HG02840 (cell line): ENCODE results near the gene PPTC7.
"Not testable (repeated sequence)": the region's sequence is repeated elsewhere in the genome, so short reads cannot be mapped to it uniquely, and the experiment has no call there.

Source experiments
- ATAC-seq: cut with Tn5 transposase; IDR thresholded peaks from one replicate; pipeline ENCODE4 v1.9.1; 2021; ENCODE audit warnings: mild to moderate bottlenecking, moderate library complexity, moderate number of reproducible peaks; ENCODE audit not compliant: unreplicated experiment, low FRiP score

Gene PPTC7

DNA sequence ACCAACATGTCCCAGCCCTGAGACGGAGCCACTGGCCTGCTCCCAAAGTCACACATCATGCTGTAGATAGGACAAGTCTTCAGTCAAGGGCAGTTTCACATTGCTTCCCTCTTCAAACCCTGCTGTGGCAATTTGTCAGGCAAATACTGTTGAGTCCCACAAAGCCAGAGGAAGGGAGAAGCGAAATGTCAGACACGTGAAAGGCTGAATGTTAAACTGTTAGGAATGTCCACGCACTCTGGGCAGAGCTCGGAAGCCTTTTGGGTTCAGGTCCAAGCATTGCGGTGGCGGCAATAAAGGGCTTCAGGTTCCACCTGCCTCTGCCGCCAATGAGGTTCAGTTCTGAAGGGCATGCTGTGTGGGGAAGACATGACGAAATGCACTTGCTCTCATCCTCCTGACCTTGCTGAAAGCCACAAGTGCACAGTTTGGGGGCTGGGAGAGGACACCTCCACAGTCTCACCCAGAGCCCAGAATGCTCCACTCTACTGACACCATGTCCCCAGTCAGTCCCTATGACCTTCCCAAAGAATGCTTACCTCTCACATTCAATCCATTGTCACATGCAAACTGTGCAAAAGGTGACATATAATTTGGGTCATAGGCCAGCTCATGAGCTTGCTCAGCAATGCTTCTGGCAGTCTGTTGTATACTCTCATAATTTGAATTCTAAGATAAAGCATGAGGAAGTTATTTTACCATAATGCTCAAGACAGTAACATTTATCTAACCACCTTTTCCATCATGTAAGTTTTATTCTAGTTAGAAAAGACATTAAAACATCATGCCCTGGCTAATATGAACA, 45.3 kb downstream of the PPTC7 start:
- no peak for ATAC-seq

DNA sequence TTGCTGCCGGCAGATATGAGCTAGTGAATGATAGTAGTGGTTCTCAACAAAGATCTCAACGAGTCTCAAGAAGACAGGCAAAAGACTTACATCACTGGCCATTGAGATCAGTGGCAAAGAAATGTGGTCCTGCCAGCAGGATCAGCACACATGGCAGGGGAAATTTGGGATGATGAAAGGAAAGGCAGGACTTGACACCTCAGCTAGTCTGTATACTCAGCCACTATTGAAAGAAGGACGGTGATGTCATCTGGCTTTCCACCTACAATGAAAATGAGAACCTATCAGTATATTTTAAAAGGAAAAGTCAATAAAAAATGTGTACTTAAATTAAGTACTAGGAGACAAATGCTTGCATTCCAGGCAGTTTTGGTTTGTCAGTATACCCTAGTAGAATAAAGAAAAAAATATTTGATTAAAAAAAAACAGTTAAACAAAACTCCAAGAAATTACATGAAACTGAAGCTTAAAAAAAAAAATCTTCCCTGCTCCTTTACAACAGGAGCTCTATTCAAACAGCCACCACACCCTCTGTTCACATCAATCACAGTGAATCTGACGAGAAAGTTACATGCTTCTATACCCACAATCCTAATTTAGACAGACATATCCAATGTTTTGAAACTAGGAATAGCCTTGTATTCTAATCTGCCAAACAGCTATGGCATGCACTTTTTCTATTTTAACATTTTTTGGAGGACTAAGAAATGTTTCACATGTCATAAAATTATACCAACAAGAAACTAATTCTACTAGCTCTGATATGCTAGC, 46.1 kb downstream of the PPTC7 start:
- no peak for ATAC-seq

DNA sequence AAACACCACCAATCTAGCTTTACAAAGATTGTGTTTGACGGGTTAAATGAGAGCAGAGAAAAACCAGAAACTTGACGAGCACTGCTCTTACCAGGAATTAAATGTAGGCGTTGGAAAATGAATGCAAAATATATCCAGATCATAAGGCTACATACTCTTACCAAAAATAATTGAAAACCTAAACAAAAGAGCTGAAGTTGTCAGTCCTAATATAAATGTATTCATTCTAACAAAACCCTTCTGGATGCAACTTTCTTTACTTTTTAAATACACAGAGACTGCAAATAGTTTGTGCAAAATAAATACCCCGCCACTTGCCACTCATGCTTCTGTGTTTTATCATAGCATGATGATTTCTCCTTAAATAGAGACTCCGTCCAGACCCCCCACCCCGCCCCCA, 48.3 kb downstream of the PPTC7 start:
- no peak for ATAC-seq

DNA sequence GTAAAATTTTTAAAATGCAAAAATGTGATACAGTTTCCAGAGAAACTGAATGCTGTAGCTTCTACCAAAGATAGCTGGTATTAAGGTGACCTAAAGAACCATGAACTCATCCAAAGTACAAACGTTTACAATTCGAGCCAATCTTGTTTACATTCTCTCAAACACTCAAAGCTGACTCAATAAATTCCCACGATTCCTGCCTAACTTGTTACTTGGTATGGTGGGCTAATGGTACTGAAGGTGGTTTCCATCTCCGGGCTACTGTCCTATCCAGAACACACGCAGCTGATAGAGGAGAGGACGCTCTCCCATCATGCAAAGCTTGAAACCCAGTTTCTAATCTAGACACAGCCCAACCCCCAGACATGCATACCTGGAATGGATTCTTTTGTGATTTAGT, 49.5 kb downstream of the PPTC7 start:
- ATAC-seq: no peak

DNA sequence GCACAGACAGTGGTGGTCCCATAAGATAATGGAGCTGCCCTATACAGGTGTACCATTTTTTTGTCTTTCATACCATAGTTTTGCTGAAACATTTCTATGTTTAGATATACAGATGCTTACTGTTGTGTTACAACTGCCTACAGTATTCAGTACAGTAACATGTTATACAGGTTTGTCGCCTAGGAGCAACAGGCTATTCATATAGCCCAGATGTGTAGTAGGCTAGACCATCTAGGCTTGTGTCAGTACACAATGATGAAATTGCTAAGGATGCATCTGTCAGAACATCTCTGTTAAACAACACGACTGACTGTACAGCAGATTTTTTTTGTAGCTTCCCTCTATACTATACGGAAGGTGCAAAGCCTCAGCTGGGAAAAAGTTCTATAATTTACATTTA, 50.5 kb downstream of the PPTC7 start:
- ATAC-seq: no peak

DNA sequence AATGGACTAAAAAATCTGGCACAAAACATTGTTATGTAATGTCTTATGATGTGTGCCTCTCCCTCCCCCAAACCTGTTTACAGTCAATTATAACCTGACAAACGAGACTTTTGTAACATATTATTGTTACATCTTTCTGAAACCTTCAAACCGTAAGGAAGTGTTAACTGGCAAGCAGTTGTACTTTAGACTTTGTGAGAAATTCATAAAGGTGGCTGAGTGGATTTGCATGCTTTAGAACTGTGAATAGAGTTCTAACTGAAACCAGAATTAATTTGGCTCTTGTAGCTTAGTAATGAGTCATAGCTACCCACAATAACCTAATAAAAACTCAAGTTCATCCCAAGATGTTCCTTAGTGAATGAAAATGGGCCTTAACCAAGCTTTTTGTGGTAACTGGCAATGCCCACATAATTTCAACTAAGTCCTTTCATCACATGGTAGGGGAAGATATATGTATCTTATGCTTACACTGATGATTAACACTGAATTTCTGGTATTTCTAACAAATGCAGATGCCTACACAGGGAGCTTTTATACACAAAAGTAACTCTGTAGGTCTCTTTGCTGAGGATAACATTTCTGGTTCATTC, 51.3 kb downstream of the PPTC7 start:
- peak; percentile 72 for ATAC-seq

DNA sequence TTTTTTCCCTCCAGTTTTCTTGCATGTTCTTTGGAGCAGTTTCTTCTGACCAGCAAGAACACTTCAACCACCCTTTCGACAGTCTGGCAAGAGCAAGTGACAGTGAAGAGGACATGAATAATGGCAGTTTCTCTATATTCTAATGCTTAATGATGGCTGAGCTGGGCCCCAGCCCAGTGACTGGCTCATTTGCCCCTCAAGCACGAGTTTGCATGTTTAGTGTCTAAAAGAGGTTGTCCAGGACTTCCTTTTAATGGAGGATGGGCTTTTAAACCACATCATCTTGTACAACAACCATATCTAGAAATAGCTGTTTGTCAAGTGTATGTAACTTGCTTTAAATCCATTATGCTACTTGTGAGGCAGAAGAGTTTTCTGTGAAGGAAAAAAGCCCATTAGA, 52.6 kb downstream of the PPTC7 start:
- ATAC-seq: no peak

DNA sequence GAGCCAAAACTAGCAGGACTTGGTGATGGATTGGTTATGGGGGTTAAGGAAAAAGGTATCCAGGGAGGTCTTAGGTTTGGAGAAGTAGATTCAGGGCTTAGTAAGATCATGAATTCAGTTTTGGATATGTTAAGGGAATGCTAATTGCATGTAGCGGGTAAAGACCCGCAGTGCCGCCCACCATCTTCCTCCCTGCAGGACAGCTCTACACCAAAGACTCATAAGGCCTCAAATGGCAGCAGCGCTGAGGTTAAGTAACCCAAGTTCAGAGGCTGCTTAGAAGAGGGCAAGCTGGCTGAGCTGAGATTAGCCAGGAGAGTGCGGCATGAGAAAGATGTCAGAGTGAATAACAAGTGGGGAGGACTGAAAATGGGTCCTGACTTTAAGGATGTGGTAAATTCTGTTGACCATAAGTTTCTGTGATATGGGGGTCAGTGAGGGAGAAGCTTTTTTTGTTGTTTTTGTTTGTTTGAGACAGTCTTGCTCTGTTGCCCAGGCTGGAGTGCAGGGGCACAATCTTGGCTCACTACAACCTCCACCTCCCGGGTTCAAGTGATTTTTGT, 54.8 kb downstream of the PPTC7 start:
- no peak for ATAC-seq

DNA sequence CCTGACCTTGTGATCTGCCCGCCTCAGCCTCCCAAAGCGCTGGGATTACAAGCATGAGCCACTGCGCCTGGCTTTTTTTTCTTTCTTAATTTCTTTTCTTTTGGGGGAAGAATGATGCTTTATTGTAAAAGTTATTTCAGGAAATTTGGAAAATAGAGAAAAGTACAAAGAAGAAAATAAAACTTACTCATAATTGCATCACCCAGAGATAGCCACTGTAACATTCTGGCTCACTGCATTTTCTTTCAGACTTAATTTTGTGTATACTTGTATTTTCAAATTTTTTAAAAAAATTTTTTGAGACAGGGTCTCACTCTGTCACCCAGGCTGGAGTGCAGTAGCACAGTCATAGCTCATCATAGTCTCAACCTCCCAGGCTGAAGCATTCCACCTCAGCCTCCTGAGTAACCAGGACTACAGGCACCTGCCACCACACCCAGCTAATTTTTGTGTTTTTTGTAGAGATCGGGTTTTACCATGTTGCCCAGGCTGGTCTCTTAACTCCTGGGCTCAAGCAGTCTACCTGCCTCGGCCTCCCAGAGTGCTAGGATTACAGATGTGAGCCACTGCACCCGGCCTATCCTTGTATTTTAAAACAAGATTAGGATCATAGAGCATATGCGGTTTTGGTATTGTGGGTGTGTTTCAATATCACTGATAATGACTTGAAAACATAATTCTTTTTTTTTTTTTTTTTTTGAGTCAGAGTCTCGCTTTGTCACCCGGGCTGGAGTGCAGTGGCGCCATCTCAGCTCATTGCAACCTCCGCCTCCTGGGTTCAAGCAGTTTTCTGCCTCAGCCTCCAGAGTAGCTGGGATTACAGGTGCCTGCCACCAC, 62.0 kb downstream of the PPTC7 start:
- ATAC-seq: not testable (repeated sequence)

DNA sequence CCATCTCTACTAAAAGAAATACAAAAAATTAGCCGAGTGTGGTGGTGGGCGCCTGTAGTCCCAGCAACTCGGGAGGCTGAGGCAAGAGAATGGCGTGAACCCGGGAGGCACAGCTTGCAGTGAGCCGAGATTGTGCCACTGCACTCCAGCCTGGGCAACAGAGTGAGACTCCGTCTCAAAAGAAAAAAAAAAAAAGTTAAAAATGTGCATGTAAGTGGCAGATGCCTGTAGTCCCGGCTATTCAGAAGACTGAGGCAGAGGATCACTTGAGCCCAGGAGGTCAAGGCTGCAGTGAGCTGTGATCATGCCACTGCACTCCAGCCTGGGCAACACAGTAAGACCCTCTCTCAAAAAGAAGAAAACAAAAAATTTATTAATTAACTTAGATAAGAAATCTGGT, 65.1 kb downstream of the PPTC7 start:
- not testable (repeated sequence) for ATAC-seq

DNA sequence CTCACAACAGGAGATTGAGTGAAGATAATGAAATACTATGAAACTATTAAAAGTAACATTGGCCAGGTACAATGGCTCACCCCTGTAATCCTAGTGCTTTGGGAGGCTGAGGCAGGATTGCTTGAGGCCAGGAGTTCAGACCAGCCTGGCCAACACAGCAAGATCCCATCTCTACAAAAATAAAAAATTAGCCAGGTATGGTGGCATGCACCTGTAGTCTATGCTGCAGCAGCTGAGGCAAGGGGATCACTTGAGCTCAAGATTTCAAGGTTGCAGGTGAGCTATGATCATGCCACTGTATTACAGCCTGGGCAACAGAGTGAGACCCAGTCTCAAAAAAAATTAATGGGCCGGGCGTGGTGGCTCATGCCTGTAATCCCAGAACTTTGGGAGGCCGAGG, 66.1 kb downstream of the PPTC7 start:
- ATAC-seq: no peak

DNA sequence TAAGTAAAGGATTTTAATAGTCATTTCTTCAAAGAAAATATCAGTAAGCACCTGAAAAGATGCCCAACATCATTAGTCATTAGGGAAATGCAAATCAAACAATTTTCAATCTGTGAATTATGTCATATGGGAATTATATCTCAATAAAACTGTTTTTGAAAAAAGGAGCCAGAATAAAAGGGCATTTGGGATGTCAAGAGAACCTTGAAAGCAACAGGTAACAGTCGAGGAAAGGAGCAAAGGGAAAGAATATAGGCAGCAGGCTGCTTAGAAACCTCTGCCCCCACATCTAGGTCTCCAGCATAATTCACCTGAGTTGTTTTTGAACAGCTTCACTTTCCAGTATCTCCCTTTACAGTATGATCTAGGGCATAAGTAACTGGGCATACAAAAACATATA, 68.8 kb downstream of the PPTC7 start:
- no peak for ATAC-seq

DNA sequence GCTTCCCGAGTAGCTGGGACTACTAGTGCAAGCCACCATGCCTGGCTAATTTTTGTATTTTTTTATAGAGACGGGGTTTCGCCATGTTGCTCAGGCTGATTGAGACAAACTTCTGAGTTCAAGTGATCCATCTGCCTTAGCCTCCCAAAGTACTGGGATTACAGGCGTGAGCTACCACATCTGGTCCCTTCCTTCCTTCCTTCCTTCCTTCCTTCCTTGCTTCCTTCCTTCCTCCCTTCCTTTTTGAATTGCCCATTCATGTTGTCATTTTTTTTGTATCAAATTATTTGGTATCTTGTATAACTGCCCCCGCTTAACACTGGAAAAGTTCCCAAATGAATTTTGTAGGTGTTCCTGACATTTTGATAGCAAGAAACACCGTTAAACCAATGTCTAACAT, 69.3 kb downstream of the PPTC7 start:
- no peak for ATAC-seq

DNA sequence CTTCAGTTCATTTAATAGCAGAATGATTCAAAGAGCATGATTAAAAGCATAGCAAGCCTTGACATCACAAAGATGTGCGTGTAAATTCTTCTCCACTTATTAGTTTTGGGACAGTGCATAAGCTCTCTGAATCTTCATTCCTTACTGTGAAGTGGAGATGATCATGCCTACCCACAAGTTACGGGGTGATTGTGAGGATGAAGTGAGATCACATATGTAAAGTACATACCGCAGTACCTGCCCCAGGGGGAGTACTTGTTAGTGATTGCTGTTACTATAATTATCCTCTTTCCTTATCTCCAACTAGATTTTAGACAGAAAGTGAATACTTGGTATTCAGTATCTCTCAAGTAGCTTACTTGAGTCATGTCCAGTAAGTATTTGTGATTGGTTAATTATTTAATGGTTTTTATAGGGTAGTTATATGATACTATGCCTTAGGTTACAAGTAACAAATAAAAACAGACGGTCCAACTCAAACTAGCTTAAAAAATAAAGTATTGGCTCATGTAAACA, 75.0 kb downstream of the PPTC7 start:
- no peak for ATAC-seq

DNA sequence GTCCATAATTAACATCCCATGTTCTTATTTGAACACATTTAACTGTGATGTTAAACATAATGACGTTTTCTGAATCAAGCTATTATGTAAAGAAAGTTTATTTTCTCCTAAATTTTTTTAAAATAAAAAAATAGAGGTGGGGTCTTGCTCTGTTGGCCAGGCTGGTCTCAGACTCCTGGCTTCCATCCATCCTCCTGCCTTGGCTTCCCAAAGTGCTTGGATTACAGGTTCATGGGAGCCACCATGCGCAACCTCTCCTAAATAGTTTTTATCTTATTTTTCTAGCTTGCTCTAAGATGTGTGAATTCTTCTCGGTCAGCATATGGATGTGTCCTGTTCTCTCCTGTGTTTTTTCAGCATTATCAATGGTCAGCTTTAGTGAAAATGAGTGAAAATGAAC, 77.8 kb downstream of the PPTC7 start:
- ATAC-seq: no peak

DNA sequence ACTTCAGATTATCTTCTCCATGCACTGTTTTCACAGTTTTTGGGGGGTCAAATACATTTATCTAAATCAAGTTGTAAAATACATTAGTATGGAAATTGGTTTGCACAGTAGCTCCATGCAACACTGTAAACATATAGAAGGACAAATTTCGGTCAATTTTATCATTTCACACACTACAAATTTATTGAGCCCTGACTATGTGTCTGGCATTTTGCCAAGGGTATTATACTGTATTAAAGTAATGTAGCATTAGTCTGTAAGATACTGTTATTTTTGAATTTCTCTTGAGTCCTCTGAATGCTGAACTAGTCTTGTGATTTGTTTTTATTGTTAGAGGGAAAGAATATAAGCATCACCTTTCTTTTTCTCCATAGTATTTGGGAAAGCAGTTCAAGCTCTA, 79.7 kb downstream of the PPTC7 start:
- ATAC-seq: no peak

DNA sequence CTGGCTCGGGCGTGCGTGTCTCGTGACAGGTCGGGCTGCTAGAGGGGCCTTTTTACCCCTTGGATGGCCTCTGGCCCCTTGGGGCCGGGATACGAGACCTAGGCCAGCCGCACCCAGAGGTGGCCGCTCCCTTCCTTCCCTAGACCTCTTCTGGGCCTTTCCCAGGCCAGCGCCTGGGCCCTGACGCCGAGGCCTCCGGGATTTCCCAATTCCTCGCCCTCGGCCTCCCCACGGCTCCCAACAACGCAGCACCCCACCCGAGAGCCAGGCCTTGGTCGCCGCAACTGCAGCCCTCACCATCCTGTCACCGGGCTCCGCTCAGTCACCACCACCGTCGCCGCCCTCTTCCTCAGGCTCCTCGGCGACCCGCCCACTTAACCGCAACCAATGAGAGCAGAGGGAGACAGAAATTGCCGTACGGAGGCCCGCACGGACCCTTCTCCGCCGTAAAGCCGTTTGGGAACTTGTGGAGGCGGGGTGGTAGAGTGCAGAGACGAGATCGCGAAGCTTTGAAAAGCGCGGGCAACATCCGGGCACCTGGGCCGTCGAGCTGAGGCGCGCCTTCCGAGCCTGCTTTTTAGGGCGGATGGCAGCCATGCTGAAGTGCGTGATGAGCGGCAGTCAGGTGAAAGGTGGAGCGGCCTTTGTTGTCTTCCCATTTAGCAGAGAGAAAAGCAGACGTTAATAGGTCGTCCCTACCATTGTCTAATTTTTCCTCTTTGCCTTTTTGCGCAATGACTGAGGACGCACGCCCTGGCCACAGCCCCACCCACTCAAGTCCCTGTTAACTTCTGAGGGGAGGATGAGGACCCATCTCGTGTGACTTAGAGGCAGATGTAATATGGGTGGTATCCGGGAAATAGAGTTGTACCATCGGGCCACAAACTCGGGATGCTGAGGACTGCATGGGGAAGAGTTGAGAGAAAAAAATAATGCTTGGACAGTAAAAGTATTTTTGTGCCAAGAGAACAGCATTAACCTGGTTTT, 81.1 kb downstream of the PPTC7 start, which contains the start of the genes RAD9B and VPS29:
Gene RAD9B, plus strand, starts transcription at position 580 of the 987 bp plus-strand sequence. Its CDS starts 7 bp downstream, at position 587.
Gene VPS29, minus strand, starts transcription at position 360 of the 987 bp plus-strand sequence. Its CDS starts 60 bp downstream, at position 300.
- ATAC-seq: peak; percentile 98

DNA sequence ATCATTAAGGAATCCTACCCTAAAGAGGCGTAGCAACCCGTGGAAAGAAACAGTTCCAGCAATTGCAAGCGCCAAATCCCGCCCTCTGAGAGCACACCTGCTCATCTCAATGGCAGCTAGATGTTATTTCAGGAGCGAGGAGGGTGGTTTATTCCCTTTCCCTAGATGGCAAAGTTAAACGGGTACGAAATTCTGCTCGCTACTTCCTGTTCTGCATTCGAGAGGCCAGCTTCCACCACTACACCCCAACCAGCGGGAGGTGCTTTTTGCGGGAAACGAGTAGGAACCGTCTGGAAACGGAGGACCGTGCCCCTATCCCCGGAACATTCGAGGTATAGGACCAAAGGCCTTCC, 81.7 kb downstream of the PPTC7 start:
- ATAC-seq: no peak
